Measurements from ENCODE around the gene ZNF567.

ZNF567 gene

GRCh38 chr19:36750066-36750691 is 62.8 kb downstream of the ZNF567 start:
- DNase-seq: no peak
